PC-9 (cell line): ENCODE data around the gene PTPRT.

Experiments used
- EZH2 ChIP-seq: fragments of 200-600 bp; sonication (generic); IDR thresholded peaks from 2 replicates; pipeline ENCODE4 v1.8.0; 2017; ENCODE audit warnings: antibody characterized with exemption, low read depth
- TF ChIP-seq, protein P1 (sequence below): fragments of 200-600 bp; sonication (generic); conservative IDR thresholded peaks from 2 replicates; pipeline ENCODE4 v1.6.1; 2017; ENCODE audit warnings: mixed run types, antibody characterized with exemption, mild to moderate bottlenecking, moderate library complexity

GRCh38 chr20:42735539-42735938, 454.2 kb downstream of the PTPRT start:
- TF ChIP-seq, protein P1, sequence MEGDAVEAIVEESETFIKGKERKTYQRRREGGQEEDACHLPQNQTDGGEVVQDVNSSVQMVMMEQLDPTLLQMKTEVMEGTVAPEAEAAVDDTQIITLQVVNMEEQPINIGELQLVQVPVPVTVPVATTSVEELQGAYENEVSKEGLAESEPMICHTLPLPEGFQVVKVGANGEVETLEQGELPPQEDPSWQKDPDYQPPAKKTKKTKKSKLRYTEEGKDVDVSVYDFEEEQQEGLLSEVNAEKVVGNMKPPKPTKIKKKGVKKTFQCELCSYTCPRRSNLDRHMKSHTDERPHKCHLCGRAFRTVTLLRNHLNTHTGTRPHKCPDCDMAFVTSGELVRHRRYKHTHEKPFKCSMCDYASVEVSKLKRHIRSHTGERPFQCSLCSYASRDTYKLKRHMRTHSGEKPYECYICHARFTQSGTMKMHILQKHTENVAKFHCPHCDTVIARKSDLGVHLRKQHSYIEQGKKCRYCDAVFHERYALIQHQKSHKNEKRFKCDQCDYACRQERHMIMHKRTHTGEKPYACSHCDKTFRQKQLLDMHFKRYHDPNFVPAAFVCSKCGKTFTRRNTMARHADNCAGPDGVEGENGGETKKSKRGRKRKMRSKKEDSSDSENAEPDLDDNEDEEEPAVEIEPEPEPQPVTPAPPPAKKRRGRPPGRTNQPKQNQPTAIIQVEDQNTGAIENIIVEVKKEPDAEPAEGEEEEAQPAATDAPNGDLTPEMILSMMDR, result no peak
- TF ChIP-seq EZH2, result no peak
